ENCODE results near the gene APBB1.

- no peak for TF ChIP-seq CTCF (conservative IDR thresholded peaks at IDR 0.05)
- no peak for TF ChIP-seq ZFX (IDR thresholded peaks at IDR 0.05)
Observed at GRCh38 chr11:6448574-6448973, 29.7 kb upstream of the APBB1 start.

Data from C4-2B (cell line).